HEK293T (cell line): Measurements from ENCODE around the gene CFD.
"Not testable (repeated sequence)": the region's sequence is repeated elsewhere in the genome, so short reads cannot be mapped to it uniquely, and the experiment has no call there.

Experiments
- CTCF ChIA-PET: fragments of 350-600 bp; formaldehyde crosslinking; extraction: SDS; loops from one replicate; lab custom pipeline; 2021; ENCODE audit warnings: antibody characterized with exemption, inconsistent platforms; lab: Yijun Ruan, JAX
- POLR2A ChIA-PET: fragments of 350-600 bp; formaldehyde crosslinking; extraction: SDS; loops from one replicate; lab custom pipeline; 2020; ENCODE audit warnings: antibody characterized with exemption, inconsistent platforms; lab: Yijun Ruan, JAX
- DNase-seq: peaks from one replicate; pipeline ENCODE4 v3.0.0; 2012; ENCODE audit warnings: mixed read lengths; ENCODE audit errors: extremely low spot score
- ARNT ChIP-seq: fragments of 450-650 bp; IDR thresholded peaks from 2 replicates; pipeline ENCODE4 v1.6.1; 2017; ENCODE audit warnings: mild to moderate bottlenecking
- BHLHE40 ChIP-seq: fragments of 450-650 bp; IDR thresholded peaks from 2 replicates; pipeline ENCODE4 v1.6.1; 2016; ENCODE audit warnings: mild to moderate bottlenecking, moderate library complexity, borderline replicate concordance
- CTBP1 ChIP-seq: fragments of 450-650 bp; IDR thresholded peaks from 2 replicates; pipeline ENCODE4 v1.6.1; 2016; ENCODE audit warnings: borderline replicate concordance
- ELF4 ChIP-seq: fragments of 450-650 bp; IDR thresholded peaks from 2 replicates; pipeline ENCODE4 v1.6.1; 2017; ENCODE audit warnings: antibody characterized with exemption
- FOXA1 ChIP-seq: fragments of 450-650 bp; IDR thresholded peaks from 2 replicates; pipeline ENCODE4 v1.6.1; 2016; ENCODE audit warnings: mild to moderate bottlenecking
- FOXK2 ChIP-seq: fragments of 450-650 bp; IDR thresholded peaks from 2 replicates; pipeline ENCODE4 v1.6.1; 2016; ENCODE audit warnings: mild to moderate bottlenecking
- FOXM1 ChIP-seq: fragments of 450-650 bp; IDR thresholded peaks from 2 replicates; pipeline ENCODE4 v1.6.1; 2017; ENCODE audit warnings: mild to moderate bottlenecking, borderline replicate concordance
- HDGF ChIP-seq: fragments of 450-650 bp; IDR thresholded peaks from 2 replicates; pipeline ENCODE4 v1.6.1; 2017; ENCODE audit warnings: antibody characterized with exemption, borderline replicate concordance
- L3MBTL2 ChIP-seq: fragments of 450-650 bp; conservative IDR thresholded peaks from 2 replicates; pipeline ENCODE4 v1.6.1; 2016; ENCODE audit warnings: mild to moderate bottlenecking
- LEF1 ChIP-seq: fragments of 450-650 bp; IDR thresholded peaks from 2 replicates; pipeline ENCODE4 v1.6.1; 2017; ENCODE audit warnings: mild to moderate bottlenecking, borderline replicate concordance
- NFRKB ChIP-seq: fragments of 450-650 bp; IDR thresholded peaks from 2 replicates; pipeline ENCODE4 v1.6.1; 2016; ENCODE audit warnings: mild to moderate bottlenecking, moderate library complexity
- SP1 ChIP-seq: fragments of 450-650 bp; IDR thresholded peaks from 2 replicates; pipeline ENCODE4 v1.6.1; 2017
- SUZ12 ChIP-seq: fragments of 450-650 bp; IDR thresholded peaks from 2 replicates; pipeline ENCODE4 v1.6.1; 2016; ENCODE audit warnings: mild to moderate bottlenecking
- TARDBP ChIP-seq: fragments of 450-650 bp; IDR thresholded peaks from 2 replicates; pipeline ENCODE4 v1.6.1; 2016
- ZNF384 ChIP-seq: fragments of 450-650 bp; IDR thresholded peaks from 2 replicates; pipeline ENCODE4 v1.6.1; 2016
- TF ChIP-seq, protein P1 (sequence below): fragments of 450-650 bp; IDR thresholded peaks from 2 replicates; pipeline ENCODE4 v1.6.1; 2016

CFD gene

DNA sequence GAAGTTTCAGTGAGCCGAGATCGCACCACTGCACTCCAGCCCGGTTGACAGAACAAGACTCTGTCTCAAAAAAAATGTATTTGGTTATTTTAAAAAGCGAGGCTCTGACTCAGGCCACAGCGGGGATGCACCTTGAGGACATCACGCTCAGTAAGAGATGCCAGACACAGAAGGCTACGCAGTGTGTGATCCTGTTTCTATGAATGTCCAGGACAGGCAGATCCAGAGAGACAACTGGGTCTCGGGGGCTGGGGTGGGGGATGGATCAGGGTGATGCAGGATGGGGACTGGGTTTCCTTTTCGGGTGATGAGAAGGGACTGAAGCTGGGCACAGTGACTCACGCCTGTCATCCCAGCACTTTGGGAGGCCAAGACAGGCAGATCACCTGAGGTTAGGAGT, 28.1 kb downstream of the CFD start:
- TF ChIP-seq L3MBTL2 (no peak), ZNF384 (no peak), ARNT (no peak), HDGF (no peak), NFRKB (no peak), SP1 (no peak), FOXA1 (no peak), FOXK2 (no peak)
- TF ChIP-seq, protein P1, sequence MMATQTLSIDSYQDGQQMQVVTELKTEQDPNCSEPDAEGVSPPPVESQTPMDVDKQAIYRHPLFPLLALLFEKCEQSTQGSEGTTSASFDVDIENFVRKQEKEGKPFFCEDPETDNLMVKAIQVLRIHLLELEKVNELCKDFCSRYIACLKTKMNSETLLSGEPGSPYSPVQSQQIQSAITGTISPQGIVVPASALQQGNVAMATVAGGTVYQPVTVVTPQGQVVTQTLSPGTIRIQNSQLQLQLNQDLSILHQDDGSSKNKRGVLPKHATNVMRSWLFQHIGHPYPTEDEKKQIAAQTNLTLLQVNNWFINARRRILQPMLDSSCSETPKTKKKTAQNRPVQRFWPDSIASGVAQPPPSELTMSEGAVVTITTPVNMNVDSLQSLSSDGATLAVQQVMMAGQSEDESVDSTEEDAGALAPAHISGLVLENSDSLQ = no peak
- no peak for DNase-seq
- ChIA-PET CTCF (no interaction called here), POLR2A (no interaction called here)

DNA sequence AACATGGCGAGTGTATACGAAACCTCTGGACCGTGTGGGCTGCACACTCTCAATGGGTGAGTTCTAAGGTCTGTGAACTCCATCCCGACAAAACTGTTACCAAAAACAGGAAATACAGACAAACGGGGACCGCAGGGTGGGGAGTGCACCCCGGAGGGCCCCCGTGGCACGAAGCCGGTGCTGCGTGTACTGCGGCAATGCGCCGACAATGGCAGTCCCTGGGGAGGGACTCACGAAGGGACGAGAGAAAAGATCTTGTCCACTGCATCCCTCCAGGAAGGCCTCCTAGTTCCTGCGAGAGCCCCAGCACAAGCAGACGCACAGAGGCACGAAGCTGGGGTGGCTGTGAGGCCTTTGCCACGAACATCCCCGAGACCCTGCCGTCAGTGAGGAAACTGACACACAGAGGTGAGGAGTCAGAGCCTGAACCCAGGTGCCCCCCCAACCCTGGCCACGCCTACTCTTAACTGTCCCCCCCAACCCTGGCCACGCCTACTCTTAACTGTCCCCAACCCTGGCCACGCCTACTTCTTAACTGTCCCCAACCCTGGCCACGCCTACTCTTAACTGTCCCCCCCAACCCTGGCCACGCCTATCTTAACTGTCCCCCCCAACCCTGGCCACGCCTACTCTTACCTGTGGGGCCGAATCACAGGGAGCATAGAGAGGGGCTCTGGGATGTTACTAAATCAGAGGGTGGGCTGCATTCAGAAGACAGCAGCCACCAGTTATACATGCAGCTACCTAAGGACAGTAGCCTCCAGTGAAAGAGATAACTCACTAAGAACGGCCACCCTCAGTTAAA, 29.3 kb downstream of the CFD start:
- ChIA-PET POLR2A (no interaction called here), CTCF (no interaction called here)
- no peak for DNase-seq
- TF ChIP-seq SUZ12 = no peak
- TF ChIP-seq FOXK2 = no peak
- TF ChIP-seq SP1 = no peak
- TF ChIP-seq LEF1 = no peak
- no peak for TF ChIP-seq BHLHE40
- TF ChIP-seq CTBP1 = no peak
- TF ChIP-seq ELF4 = no peak
- no peak for TF ChIP-seq ARNT
- TF ChIP-seq NFRKB = no peak
- TF ChIP-seq L3MBTL2 = no peak
- no peak for TF ChIP-seq ZNF384
- no peak for TF ChIP-seq FOXM1
- TF ChIP-seq, protein P1 = no peak
- TF ChIP-seq FOXA1 = no peak
- TF ChIP-seq TARDBP = no peak
- TF ChIP-seq HDGF = no peak

DNA sequence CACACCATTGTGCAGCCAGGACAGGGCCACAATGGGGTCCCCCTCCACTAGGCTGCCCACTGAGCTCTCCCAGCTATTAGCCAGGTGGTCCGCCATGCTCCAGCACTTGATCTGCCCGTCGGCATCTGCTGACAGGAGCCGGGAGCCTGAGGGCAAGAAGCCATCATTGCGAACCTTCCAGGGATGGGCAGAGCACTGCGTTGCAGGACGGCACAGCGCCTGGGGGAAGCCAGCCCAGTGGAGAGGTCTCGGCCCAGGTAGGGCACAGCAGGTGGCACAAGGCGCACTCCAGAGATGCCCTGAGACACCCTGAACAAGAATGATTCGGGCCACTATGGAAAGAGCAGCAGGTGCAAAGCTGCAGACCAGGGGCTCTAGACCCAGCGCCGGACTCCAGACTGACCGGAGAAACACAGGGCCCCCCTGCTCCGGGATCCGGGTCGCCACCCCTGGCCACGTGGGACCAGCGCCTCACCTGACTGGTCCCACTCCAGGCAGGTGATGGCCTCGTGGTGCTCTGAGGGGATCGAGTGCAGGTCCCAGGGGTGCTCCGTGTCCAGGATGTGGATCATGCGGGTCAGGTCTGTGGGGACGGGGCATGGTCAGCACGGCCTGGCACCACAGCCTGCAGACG, 30.3 kb downstream of the CFD start:
- POLR2A ChIA-PET = no interaction called here
- TF ChIP-seq CTBP1 = no peak
- TF ChIP-seq L3MBTL2 = no peak
- no peak for TF ChIP-seq TARDBP
- CTCF ChIA-PET = no interaction called here
- DNase-seq = no peak

DNA sequence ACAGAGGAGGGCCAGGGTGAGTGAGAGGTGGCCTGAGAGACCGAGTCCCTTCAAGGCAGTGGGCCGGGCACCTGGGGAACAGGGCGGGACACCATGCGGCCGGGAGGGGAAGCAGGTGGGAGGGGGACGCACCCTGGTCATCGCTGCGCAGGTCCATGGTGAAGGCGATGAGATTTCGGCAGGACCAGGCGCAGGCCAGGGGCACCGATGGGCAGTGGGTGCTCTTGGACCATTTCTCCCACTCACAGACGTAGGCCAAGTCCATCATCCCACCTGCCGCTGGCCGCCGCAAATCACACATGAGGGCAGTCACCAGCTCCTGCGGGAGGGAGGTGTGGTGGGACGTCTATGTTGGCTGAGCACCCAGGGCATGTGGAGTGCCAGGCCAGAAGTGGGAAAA, 31.4 kb downstream of the CFD start:
- DNase-seq = no peak
- CTCF ChIA-PET = no interaction called here
- POLR2A ChIA-PET = no interaction called here
- TF ChIP-seq SUZ12 = no peak
- TF ChIP-seq ZNF384 = no peak
- no peak for TF ChIP-seq ARNT
- TF ChIP-seq TARDBP = no peak
- no peak for TF ChIP-seq SP1
- TF ChIP-seq FOXK2 = no peak
- TF ChIP-seq LEF1 = no peak
- TF ChIP-seq NFRKB = no peak
- no peak for TF ChIP-seq FOXM1
- no peak for TF ChIP-seq CTBP1
- no peak for TF ChIP-seq FOXA1

DNA sequence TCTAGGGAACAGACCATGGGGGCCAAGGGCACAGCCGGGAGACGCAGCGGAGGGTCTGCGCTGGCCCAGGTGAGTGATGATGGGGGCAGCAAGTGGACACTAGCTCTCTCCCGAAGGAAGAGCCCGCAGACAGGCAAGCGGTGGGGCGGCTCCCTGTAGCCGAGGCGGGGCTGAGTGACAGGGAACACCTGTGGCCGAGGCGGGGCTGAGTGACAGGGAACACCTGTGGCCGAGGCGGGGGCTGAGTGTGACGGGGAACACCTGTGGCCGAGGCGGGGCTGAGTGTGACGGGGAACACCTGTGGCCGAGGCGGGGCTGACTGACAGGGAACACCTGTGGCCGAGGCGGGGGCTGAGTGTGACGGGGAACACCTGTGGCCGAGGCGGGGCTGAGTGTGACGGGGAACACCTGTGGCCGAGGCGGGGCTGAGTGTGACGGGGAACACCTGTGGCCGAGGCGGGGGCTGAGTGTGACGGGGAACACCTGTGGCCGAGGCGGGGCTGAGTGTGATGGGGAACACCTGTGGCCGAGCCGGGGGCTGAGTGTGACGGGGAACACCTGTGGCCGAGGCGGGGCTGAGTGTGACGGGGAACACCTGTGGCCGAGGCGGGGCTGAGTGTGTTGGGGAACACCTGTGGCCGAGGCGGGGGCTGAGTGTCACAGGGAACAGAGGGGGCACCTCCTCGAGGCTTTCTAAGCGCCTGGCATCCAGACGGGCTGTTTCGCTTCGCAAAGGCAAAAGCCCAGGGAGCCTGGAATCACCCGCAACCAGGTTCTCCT, 32.1 kb downstream of the CFD start:
- DNase-seq, CTCF ChIA-PET: not testable (repeated sequence)
- POLR2A ChIA-PET = interaction anchor here (1.7 kb wide), 1 partner anchor 9 kb away, joined by 4 read pairs; no protein-coding TSS in a partner anchor

DNA sequence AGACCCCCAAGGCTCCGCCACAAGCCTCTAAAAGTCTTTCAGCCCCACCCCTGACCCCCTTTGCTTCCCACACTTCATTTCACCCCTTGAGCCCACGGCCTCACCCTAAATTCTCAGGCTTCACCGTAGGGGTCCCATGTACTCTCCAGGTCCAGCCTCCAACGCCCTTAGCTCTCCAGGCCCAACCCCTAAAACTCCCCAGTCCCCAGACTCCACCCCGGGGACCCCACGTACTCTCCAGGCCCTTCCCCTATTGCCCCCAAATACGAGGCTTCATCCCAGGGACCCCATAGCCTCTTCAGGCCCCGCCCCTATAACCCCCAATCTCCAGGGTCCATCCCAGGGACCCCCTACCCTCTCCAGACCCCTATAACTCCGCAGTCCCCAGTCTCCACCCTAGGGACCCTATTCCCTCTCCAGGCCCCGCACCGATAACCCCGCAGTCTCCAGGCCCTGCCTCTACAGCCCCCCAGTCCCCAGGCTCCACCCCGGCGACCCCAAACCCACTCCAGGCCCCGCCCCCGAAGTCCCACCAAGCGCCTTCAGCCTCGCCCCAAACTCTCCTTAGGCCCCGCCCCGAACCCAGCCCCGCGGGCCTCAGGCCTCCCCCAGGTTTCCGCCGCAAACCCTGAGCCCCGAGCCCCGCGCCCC, 32.9 kb downstream of the CFD start:
- CTCF ChIA-PET = interaction anchor here (0.6 to 1.3 kb wide), 2 partner anchors 36 to 123 kb away, joined by 3 read pairs; no protein-coding TSS in a partner anchor
- POLR2A ChIA-PET = interaction anchor here (1.7 kb wide), 1 partner anchor 9 kb away, joined by 4 read pairs; no protein-coding TSS in a partner anchor
- TF ChIP-seq L3MBTL2 (no peak), HDGF (no peak), LEF1 (no peak), ZNF384 (no peak), BHLHE40 (no peak), ELF4 (no peak), SUZ12 (no peak), FOXM1 (no peak), ARNT (no peak), CTBP1 (no peak), SP1 (no peak), FOXA1 (no peak), NFRKB (no peak)
- TF ChIP-seq, protein P1 = no peak
- DNase-seq = no peak
